HL-60/S4 (cell line): ENCODE data around the gene TMPRSS7.

ENCODE experiments used
- in situ Hi-C: fragments of 300-500 bp; cut with MboI; formaldehyde crosslinking; loops from 2 replicates; pipeline ENCODE4 v1.14.3; 2022; ENCODE audit warnings: low sequenced_read_pairs

Gene TMPRSS7

DNA sequence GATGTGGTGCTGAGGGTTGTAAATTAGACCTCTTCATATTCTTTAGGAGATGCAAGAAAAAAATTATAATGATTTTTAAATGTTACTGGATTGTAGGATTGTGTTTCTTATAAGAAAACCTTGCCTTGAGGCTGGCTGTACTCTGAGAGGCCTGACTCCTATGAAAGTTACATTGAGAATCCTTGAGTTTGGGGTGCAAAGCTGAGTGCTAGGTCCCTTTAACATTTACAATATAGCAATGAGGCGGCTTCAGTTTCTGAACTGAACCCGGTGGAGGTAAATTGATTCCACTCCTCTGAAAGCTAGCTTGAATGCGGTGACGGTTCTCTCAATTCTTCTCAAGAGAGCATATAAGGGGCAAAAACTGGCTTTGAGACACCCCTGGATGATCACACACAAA is at the start of gene TMPRSS7:
TMPRSS7 (plus strand) TSS at position 301 of the 400 bp plus-strand sequence. CDS start 110 bp downstream, outside the sequence.
- in situ Hi-C loops: no loop called here

- in situ Hi-C loops: no loop called here
Observed at GRCh38 chr3:111986800-111987199, 47.7 kb upstream of the TMPRSS7 start.

GRCh38 chr3:111989061-111989678 is 45.4 kb upstream of the TMPRSS7 start:
- in situ Hi-C loops: no loop called here

GRCh38 chr3:111993038-111993437 is 41.5 kb upstream of the TMPRSS7 start:
- in situ Hi-C loops: no loop called here

- in situ Hi-C loops: no loop called here
Observed at GRCh38 chr3:111998636-111999483, 35.7 kb upstream of the TMPRSS7 start, which contains the start of gene TAGLN3. Gene TAGLN3 (plus strand): TSS chr3:111998922. CDS start chr3:111999423, 501 bp downstream.

- in situ Hi-C loops: no loop called here
Observed at GRCh38 chr3:111999484-112000324, 34.8 kb upstream of the TMPRSS7 start.

- in situ Hi-C loops: no loop called here
Observed at GRCh38 chr3:112000367-112000771, 34.2 kb upstream of the TMPRSS7 start.

- in situ Hi-C loops: no loop called here
Observed at GRCh38 chr3:112000966-112001365, 33.6 kb upstream of the TMPRSS7 start.

DNA sequence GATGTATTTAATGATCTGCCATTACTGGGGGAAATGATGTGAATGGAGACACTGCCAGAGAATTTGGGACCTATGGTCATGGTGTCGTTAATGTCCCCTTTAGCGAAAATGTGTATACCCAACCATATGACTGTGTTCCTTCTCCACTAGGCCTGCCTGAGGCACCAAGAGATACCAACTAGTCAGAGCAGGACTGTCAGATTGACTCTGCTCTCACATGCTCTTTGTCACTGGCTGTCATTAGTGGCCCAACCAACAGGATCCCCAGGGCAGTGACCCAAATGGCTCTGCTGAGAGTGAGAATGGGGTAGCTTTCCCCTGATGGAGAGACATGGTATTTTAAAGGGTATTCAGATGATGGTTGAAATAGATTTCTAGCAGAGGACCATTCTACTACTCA is 33.0 kb upstream of the TMPRSS7 start:
- in situ Hi-C loops: no loop called here

GRCh38 chr3:112002096-112002971 is 32.2 kb upstream of the TMPRSS7 start:
- in situ Hi-C loops: no loop called here

- in situ Hi-C loops: no loop called here
Observed at GRCh38 chr3:112003321-112004080, 31.0 kb upstream of the TMPRSS7 start.

DNA sequence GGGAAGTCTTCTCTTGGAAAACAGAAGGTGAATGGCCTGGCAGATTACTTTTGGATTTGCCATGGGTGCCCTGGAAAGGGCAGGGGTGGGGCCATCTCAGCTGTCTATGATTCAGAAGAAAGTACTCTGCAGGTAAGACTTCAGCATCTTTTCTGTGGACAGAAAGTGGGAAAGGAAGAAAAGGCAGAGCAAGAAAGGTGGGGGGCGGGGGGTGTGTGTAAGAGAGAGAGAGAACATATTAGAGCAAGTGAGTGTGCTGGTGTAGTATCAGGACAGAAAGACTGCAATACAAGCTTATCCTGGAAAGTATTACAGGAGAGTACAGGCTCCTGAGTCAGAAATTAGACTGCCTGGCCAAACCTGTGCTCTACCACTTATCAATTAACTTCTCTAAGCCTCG is 30.3 kb upstream of the TMPRSS7 start:
- in situ Hi-C loops: no loop called here

GRCh38 chr3:112004669-112005068 is 29.9 kb upstream of the TMPRSS7 start:
- in situ Hi-C loops: no loop called here

DNA sequence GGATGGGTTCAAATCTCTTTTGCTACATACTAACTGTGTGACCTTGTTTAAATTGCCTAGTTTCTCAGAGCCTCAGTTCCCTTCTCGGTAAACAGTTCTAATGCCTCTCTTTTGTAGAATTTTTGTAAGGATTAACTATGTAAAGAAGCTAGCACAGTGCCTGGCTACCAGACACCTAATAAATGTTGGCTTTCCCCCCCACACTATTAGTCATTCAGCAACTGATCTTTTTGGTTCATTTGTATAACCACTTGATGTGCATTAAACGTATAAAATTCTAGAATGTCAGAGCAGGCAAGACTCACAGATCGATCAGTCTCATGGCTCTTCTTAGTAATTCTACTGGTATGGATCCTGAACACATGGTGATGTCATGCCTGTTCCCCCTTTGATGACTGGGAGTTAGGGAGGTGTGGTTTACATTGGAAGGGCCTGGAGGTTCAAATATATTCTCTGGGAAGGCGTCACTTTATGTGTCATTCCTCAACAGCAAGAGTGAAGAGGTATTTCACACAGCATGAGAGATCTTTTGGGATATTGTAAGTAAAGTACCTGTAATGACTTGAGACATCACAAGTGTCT is 29.4 kb upstream of the TMPRSS7 start:
- in situ Hi-C loops: no loop called here

DNA sequence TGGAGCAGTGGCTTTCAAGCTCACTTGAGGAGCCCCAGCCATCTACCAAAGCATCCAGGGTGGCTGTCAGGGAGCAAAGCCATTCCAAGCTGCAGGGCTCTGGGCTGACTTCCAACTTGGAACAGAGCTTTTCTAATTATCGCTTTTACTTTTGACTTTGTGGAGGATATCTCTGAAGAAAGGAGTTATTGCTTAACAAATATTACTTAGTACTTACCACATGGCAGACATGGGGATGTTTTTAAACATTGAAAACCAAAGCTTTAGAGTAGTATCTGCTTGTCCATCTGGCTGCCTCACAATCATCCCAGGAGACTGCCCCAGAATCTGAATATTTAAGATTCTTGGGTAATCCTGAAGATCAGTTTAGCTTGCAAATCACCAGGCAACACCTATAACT is 26.9 kb upstream of the TMPRSS7 start:
- in situ Hi-C loops: no loop called here

DNA sequence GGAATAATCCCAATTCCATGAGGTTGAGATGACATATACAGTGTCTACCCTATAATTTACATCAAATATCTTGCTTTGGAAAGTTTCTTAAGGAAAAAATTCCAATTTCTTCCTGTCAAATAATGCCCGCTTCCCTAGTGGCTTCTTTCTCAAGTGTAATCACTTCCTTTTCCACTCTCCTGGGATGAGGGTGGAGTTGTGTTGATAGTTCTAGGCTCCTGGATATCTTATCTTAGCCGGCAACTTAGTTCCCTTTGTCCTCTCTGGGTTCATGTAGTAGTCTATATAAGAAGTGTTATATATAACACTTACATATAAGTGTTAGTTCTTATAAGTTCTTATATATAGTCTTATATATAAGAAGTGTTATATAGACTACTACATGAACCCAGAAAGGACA is 24.9 kb upstream of the TMPRSS7 start:
- in situ Hi-C loops: no loop called here

- in situ Hi-C loops: no loop called here
Observed at GRCh38 chr3:112010636-112011035, 23.9 kb upstream of the TMPRSS7 start.

- in situ Hi-C loops: no loop called here
Observed at GRCh38 chr3:112011376-112011940, 23.1 kb upstream of the TMPRSS7 start.
